ENCODE measurements around the gene CTNNBL1. TPM values are rescaled to one million over a fixed set of nuclear protein-coding genes. Genes with fewer than 3 reads are reported as not detected.
"Not testable (repeated sequence)": the region's sequence is repeated elsewhere in the genome, so short reads cannot be mapped to it uniquely, and the experiment has no call there.

Gene CTNNBL1
- total RNA-seq, 1 experiment from 2014 or later: 71.2 TPM

DNA sequence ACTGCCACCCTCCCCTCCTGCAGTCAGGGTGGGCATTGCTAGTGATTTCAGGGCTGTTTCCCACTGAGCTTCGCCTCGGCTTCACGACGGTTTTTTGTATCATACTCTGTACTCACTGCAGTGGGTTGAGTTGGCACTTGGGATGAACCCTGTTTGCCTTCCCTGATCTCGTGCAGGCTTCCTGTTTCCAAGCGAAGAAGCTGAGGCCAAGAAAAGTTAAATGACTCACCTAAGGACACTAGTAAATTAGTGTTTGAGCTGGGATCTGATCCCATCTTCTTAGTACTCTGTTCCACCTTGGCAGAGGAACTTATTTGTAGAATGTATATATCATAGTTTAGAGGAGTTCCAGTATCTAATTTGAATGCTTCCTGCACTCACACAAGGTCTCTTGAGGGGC, 158.8 kb downstream of the CTNNBL1 start:
- in situ Hi-C loops (cut with HindIII; ENCODE audit: low pct_unique_long_range_greater_than_20kb, low sequenced_read_pairs) (no loop called here), intact Hi-C loops (cut with micrococcal nuclease; ENCODE audit: unreplicated experiment) (no loop called here)
- Histone ChIP-seq H3K4me3 (ENCODE audit: low read depth in 2 of 2, low read length in 2 of 2) (no peak overlapping the region), H3K4me1 (ENCODE audit: control insufficient read depth, insufficient read depth, low read length) (no peaks in the 10 kb centered on the region), H3K9me3 (ENCODE audit: control insufficient read depth, insufficient read depth, low read depth, low read length) (no peaks in the 10 kb centered on the region), H3K27me3 (ENCODE audit: control insufficient read depth, insufficient read depth, low read length) (no peaks in the 10 kb centered on the region), H3K36me3 (ENCODE audit: control insufficient read depth, insufficient read depth, low read length) (no peaks in the 10 kb centered on the region), H3K27ac (ENCODE audit: low read length) (no peak overlapping the region)
- CTCF ChIA-PET: no interaction called here
- POLR2A ChIA-PET: no interaction called here
- BruUV-seq (replicated peaks): no TSS peak
- TF ChIP-seq TCF7L2 (IDR thresholded peaks at IDR 0.05; ENCODE audit: low read depth, low read length) (no peak), SIN3A (IDR thresholded peaks at IDR 0.05; ENCODE audit: borderline replicate concordance, insufficient read depth, low read depth, low read length) (no peak), POLR2AphosphoS5 (IDR thresholded peaks at IDR 0.05; ENCODE audit: low read depth, low read length) (no peak)
- TF ChIP-seq, protein P1, sequence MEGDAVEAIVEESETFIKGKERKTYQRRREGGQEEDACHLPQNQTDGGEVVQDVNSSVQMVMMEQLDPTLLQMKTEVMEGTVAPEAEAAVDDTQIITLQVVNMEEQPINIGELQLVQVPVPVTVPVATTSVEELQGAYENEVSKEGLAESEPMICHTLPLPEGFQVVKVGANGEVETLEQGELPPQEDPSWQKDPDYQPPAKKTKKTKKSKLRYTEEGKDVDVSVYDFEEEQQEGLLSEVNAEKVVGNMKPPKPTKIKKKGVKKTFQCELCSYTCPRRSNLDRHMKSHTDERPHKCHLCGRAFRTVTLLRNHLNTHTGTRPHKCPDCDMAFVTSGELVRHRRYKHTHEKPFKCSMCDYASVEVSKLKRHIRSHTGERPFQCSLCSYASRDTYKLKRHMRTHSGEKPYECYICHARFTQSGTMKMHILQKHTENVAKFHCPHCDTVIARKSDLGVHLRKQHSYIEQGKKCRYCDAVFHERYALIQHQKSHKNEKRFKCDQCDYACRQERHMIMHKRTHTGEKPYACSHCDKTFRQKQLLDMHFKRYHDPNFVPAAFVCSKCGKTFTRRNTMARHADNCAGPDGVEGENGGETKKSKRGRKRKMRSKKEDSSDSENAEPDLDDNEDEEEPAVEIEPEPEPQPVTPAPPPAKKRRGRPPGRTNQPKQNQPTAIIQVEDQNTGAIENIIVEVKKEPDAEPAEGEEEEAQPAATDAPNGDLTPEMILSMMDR (IDR thresholded peaks at IDR 0.05): no peak
- TF ChIP-seq, protein P2, sequence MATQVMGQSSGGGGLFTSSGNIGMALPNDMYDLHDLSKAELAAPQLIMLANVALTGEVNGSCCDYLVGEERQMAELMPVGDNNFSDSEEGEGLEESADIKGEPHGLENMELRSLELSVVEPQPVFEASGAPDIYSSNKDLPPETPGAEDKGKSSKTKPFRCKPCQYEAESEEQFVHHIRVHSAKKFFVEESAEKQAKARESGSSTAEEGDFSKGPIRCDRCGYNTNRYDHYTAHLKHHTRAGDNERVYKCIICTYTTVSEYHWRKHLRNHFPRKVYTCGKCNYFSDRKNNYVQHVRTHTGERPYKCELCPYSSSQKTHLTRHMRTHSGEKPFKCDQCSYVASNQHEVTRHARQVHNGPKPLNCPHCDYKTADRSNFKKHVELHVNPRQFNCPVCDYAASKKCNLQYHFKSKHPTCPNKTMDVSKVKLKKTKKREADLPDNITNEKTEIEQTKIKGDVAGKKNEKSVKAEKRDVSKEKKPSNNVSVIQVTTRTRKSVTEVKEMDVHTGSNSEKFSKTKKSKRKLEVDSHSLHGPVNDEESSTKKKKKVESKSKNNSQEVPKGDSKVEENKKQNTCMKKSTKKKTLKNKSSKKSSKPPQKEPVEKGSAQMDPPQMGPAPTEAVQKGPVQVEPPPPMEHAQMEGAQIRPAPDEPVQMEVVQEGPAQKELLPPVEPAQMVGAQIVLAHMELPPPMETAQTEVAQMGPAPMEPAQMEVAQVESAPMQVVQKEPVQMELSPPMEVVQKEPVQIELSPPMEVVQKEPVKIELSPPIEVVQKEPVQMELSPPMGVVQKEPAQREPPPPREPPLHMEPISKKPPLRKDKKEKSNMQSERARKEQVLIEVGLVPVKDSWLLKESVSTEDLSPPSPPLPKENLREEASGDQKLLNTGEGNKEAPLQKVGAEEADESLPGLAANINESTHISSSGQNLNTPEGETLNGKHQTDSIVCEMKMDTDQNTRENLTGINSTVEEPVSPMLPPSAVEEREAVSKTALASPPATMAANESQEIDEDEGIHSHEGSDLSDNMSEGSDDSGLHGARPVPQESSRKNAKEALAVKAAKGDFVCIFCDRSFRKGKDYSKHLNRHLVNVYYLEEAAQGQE (IDR thresholded peaks at IDR 0.05; ENCODE audit: insufficient read depth in 1 of 2, low read depth in 2 of 2, low read length in 1 of 2): no peak
- DNase-seq (ENCODE audit: low read depth, low spot score) (no peak), ATAC-seq (no peak)

DNA sequence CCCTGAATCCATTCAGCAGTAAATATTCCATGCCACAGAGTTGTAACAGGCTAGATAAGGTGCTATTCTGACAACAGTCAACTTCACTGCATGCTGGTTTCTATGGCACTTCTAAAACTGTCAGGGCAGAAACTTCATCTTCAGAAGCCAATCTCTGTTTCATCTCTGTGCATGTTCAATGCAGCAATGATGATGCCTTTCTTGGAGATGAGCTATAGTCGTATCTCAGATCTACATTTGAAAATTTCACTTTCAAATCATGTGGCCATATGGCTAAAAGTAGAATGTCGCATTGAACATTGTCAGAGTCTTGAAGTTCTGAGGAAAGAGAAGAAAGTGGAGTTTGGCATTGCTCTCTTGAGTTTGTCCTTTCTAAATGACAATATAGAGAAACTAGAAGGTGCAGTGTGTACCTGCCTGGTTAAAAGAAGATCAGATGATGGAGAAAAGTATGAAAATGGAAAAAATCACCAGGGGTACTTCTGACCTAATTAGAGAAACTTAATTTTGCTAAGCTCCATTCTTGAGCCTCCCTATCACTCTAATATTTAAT, 160.1 kb downstream of the CTNNBL1 start:
- ATAC-seq (no peak), DNase-seq (ENCODE audit: low read depth, low spot score) (no peak)
- Histone ChIP-seq H3K27ac (ENCODE audit: low read length) (no peak overlapping the region), H3K9me3 (ENCODE audit: control insufficient read depth, insufficient read depth, low read depth, low read length) (no peaks in the 10 kb centered on the region), H3K27me3 (ENCODE audit: control insufficient read depth, insufficient read depth, low read length) (no peaks in the 10 kb centered on the region), H3K36me3 (ENCODE audit: control insufficient read depth, insufficient read depth, low read length) (no peaks in the 10 kb centered on the region), H3K4me3 (ENCODE audit: low read depth in 2 of 2, low read length in 2 of 2) (no peak overlapping the region), H3K4me1 (ENCODE audit: control insufficient read depth, insufficient read depth, low read length) (no peaks in the 10 kb centered on the region)
- intact Hi-C loops (cut with micrococcal nuclease; ENCODE audit: unreplicated experiment): no loop called here
- POLR2A ChIA-PET: no interaction called here
- CTCF ChIA-PET: no interaction called here
- TF ChIP-seq, protein P2 (IDR thresholded peaks at IDR 0.05; ENCODE audit: insufficient read depth in 1 of 2, low read depth in 2 of 2, low read length in 1 of 2): no peak
- TF ChIP-seq POLR2AphosphoS5 (IDR thresholded peaks at IDR 0.05; ENCODE audit: low read depth, low read length) (no peak), TCF7L2 (IDR thresholded peaks at IDR 0.05; ENCODE audit: low read depth, low read length) (no peak), SIN3A (IDR thresholded peaks at IDR 0.05; ENCODE audit: borderline replicate concordance, insufficient read depth, low read depth, low read length) (no peak)
- TF ChIP-seq, protein P1 (IDR thresholded peaks at IDR 0.05): no peak
- BruUV-seq (replicated peaks): no TSS peak
- in situ Hi-C loops (cut with HindIII; ENCODE audit: low pct_unique_long_range_greater_than_20kb, low sequenced_read_pairs): no loop called here

DNA sequence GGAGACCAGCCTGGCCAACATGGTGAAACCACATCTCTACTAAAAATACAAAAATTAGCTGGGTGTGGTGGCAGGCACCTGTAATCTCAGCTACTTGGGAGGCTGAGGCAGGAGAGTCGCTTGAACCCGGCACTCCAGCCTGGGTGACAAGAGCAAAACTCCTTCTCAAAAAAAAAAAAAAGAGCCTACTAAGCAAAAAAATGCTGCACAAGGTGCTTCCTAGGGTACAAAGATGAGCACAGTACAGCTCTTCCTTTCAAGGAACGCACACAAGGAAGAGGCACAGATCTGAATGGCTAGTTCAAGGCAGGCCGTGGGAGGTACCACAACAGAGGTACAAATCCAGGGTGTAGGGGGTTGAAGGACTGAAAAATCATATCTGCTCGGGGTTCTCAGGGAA, 162.2 kb downstream of the CTNNBL1 start:
- CTCF ChIA-PET: interaction anchor here (0.6 kb wide), 1 partner anchor 19 kb away, joined by 3 read pairs; no protein-coding TSS in a partner anchor
- H3K9me3 ChIP-seq (ENCODE audit: control insufficient read depth, insufficient read depth, low read depth, low read length); intact Hi-C loops (cut with micrococcal nuclease; ENCODE audit: unreplicated experiment); H3K36me3 ChIP-seq (ENCODE audit: control insufficient read depth, insufficient read depth, low read length); in situ Hi-C loops (cut with HindIII; ENCODE audit: low pct_unique_long_range_greater_than_20kb, low sequenced_read_pairs); ATAC-seq; H3K27me3 ChIP-seq (ENCODE audit: control insufficient read depth, insufficient read depth, low read length); H3K4me1 ChIP-seq (ENCODE audit: control insufficient read depth, insufficient read depth, low read length); H3K4me3 ChIP-seq (ENCODE audit: low read depth in 2 of 2, low read length in 2 of 2); H3K27ac ChIP-seq (ENCODE audit: low read length); POLR2A ChIA-PET; DNase-seq (ENCODE audit: low read depth, low spot score); BruUV-seq (replicated peaks): not testable (repeated sequence)

Measured in Panc1 (cell line).